Endothelial cell of umbilical vein (primary cell): ENCODE data around the gene CYP2F1. TPM values are rescaled to one million over a fixed set of nuclear protein-coding genes. Genes with fewer than 3 reads are reported as not detected.
"Not testable (repeated sequence)": the region's sequence is repeated elsewhere in the genome, so short reads cannot be mapped to it uniquely, and the experiment has no call there.

Experiments
- BruUV-seq: library from RNA; stranded (reverse); fragments of 400-500 nt; replicated peaks from 2 replicates; lab custom pipeline; 2021; lab: Mats Ljungman, UMichigan
- CTCF ChIA-PET: fragments of 300-600, 350-600 bp; sonication (Branson Sonifier 250); formaldehyde crosslinking; loops from one replicate; lab custom pipeline; 2021; ENCODE audit warnings: antibody characterized with exemption, inconsistent platforms; lab: Charles Lee
- POLR2A ChIA-PET: fragments of 300-600, 350-600 bp; sonication (Branson Sonifier 250); formaldehyde crosslinking; loops from one replicate; lab custom pipeline; 2021; ENCODE audit warnings: antibody characterized with exemption, inconsistent platforms; lab: Charles Lee
- DNase-seq: peaks from one replicate; pipeline ENCODE4 v3.0.0-alpha.2; 2011; ENCODE audit warnings: low read depth, low spot score
- FAIRE-seq: peaks from 2 replicates; lab custom pipeline; 2011; peaks lifted over from hg19 to GRCh38; lab: Jason Lieb, UNC
- H2AFZ ChIP-seq: 2 replicates; pipeline ENCODE4 v1.6.0; 2012; ENCODE audit warnings: low read depth, low read length, control low read depth, inconsistent platforms
- H3K27ac ChIP-seq: 2 replicates; pipeline ENCODE4 v1.5.1; 2011; ENCODE audit warnings: low read depth, mild to moderate bottlenecking, control low read depth, low read length, moderate library complexity; ENCODE audit not compliant: insufficient read depth
- H3K27me3 ChIP-seq, 2 experiments: 2 replicates each; pipeline versions ENCODE4 v1.6.0 to v1.6.1; 2011; ENCODE audit warnings: low read length in 2 of 2, mixed read lengths in 1 of 2; ENCODE audit not compliant: control insufficient read depth in 2 of 2, insufficient read depth in 2 of 2
- H3K36me3 ChIP-seq, 2 experiments: 2 replicates in 1 of 2; 3 replicates in 1 of 2; pipeline ENCODE4 v1.5.1; 2011; ENCODE audit warnings: low read length in 2 of 2, mild to moderate bottlenecking in 1 of 2, moderate library complexity in 1 of 2; ENCODE audit not compliant: control insufficient read depth in 2 of 2, insufficient read depth in 2 of 2; ENCODE audit errors: extremely low read depth in 1 of 2
- H3K4me1 ChIP-seq: 3 replicates; pipeline ENCODE4 v1.5.1; 2011; ENCODE audit warnings: mild to moderate bottlenecking, low read length; ENCODE audit not compliant: control insufficient read depth, insufficient read depth; ENCODE audit errors: extremely low read depth
- H3K4me2 ChIP-seq: 2 replicates; pipeline ENCODE4 v1.6.1; 2011; ENCODE audit warnings: low read length, control low read depth, mixed read lengths; ENCODE audit not compliant: insufficient read depth
- H3K4me3 ChIP-seq, 3 experiments: fragments of 200-600 bp in 1 of 3; sonication (generic), shearing (Covaris generic) in 1 of 3; replicated peaks in 1 of 3; 2 replicates each; pipeline ENCODE4 v1.5.1; 2011 to 2016; ENCODE audit warnings: control low read depth in 3 of 3, low read length in 3 of 3, mild to moderate bottlenecking in 2 of 3, inconsistent platforms in 1 of 3, low read depth in 1 of 3, moderate library complexity in 1 of 3; ENCODE audit not compliant: insufficient read depth in 1 of 3
- H3K79me2 ChIP-seq: 2 replicates; pipeline ENCODE4 v1.6.0; 2012; ENCODE audit warnings: low read length, inconsistent platforms; ENCODE audit not compliant: control insufficient read depth, insufficient read depth
- H3K9ac ChIP-seq: replicated peaks from 2 replicates; pipeline ENCODE3; 2011; ENCODE audit warnings: low read length, control low read depth; ENCODE audit not compliant: insufficient read depth; ENCODE audit errors: extremely low read depth
- H3K9me1 ChIP-seq: replicated peaks from 3 replicates; pipeline ENCODE4 v1.6.0; 2011; ENCODE audit warnings: mild to moderate bottlenecking, low read length; ENCODE audit not compliant: control insufficient read depth, insufficient read depth; ENCODE audit errors: extremely low read depth
- H3K9me3 ChIP-seq: replicated peaks from 2 replicates; pipeline ENCODE4 v1.5.1; 2012; ENCODE audit warnings: low read length, inconsistent platforms; ENCODE audit not compliant: control insufficient read depth, insufficient read depth
- H4K20me1 ChIP-seq: replicated peaks from 2 replicates; pipeline ENCODE3; 2011; ENCODE audit warnings: mild to moderate bottlenecking, low read length; ENCODE audit not compliant: control insufficient read depth, insufficient read depth; ENCODE audit errors: extremely low read depth
- CTCF ChIP-seq, 2 donors: IDR thresholded peaks; 1 replicate in 1 of 2; 2 replicates in 1 of 2; pipeline ENCODE4 v1.5.1; 2011; ENCODE audit warnings: low read length in 2 of 2, mild to moderate bottlenecking in 2 of 2, moderate library complexity in 2 of 2, control low read depth in 1 of 2, inconsistent platforms in 1 of 2, low read depth in 1 of 2; ENCODE audit not compliant: insufficient read depth in 1 of 2; ENCODE audit errors: extremely low read depth in 1 of 2
- EZH2 ChIP-seq: IDR thresholded peaks from 2 replicates; pipeline ENCODE4 v1.6.1; 2012; ENCODE audit warnings: borderline replicate concordance, low read depth, mild to moderate bottlenecking, moderate library complexity, low read length, inconsistent platforms; ENCODE audit not compliant: severe bottlenecking
- GATA2 ChIP-seq: IDR thresholded peaks from 2 replicates; pipeline ENCODE4 v1.7.0; 2011; ENCODE audit warnings: low read depth, mild to moderate bottlenecking, moderate library complexity, mixed read lengths, low read length; ENCODE audit not compliant: insufficient read length, insufficient read depth
- JUN ChIP-seq: IDR thresholded peaks from 2 replicates; pipeline ENCODE4 v1.6.1; 2011; ENCODE audit warnings: borderline replicate concordance, low read depth; ENCODE audit not compliant: insufficient read length, insufficient read depth
- MAX ChIP-seq: IDR thresholded peaks from 2 replicates; pipeline ENCODE4 v1.6.1; 2011; ENCODE audit not compliant: insufficient read depth, insufficient read length
- POLR2A ChIP-seq: IDR thresholded peaks from 2 replicates; pipeline ENCODE4 v1.6.1; 2012; ENCODE audit warnings: low read depth, mild to moderate bottlenecking, control low read depth, low read length
- dilution Hi-C: fragments of 300-500 bp; cut with MboI; formaldehyde crosslinking; loops from one replicate; pipeline ENCODE4 v1.15.0; 2019; ENCODE audit warnings: low sequenced_read_pairs; ENCODE audit not compliant: extremely low pct_ligation_motif_present
- intact Hi-C: fragments of 100-400 bp; cut with micrococcal nuclease; formaldehyde crosslinking; loops from one replicate; pipeline ENCODE4 v1.10.0; 2022
- polyA plus RNA-seq, 4 experiments: library from polyadenylated mRNA; depleted of rRNA in 3 of 4; stranded (reverse) in 3 of 4; unstranded in 1 of 4; fragments of >200 nt; gene quantifications; 2 replicates each; pipeline versions ENCODE4 v1.2.1 to v1.2.3, GENCODE V29; 2011 to 2012; ENCODE audit warnings: missing spikeins in 1 of 4
- total RNA-seq: library from RNA; stranded (reverse); gene quantifications from 2 replicates; pipeline ENCODE4 v1.2.3, GENCODE V29; 2021

CYP2F1 gene
- total and polyA plus RNA-seq, 2 donors (not counting 3 experiments of a cell fraction or from before 2014, with no cell fraction given) = not detected

GRCh38 chr19:41116261-41116660 lies 2.0 kb downstream of the CYP2F1 start:
- Histone ChIP-seq H2AFZ (no peak overlapping the region), H3K27ac (no peak overlapping the region), H3K9me1 (no peaks in the 10 kb centered on the region), H3K9me3 (no peaks in the 10 kb centered on the region), H3K27me3 (peaks cover 0 to 2% of the 10 kb centered on the region in 2 experiments), H3K36me3 (no peaks in the 10 kb centered on the region), H3K4me1 (no peaks in the 10 kb centered on the region), H3K9ac (no peak overlapping the region), H3K4me2 (no peak overlapping the region), H3K4me3 (no peak overlapping the region), H4K20me1 (no peaks in the 10 kb centered on the region), H3K79me2 (no peaks in the 10 kb centered on the region)
- intact Hi-C loops (no loop called here), dilution Hi-C loops (no loop called here)
- POLR2A ChIA-PET = no interaction called here
- DNase-seq = no peak
- BruUV-seq = no TSS peak
- CTCF ChIA-PET = no interaction called here
- no peak for TF ChIP-seq EZH2
- no peak for TF ChIP-seq POLR2A
- TF ChIP-seq JUN = no peak
- no peak for TF ChIP-seq CTCF (IDR thresholded peaks at IDR 0.05; ENCODE audit: extremely low read depth in 1 of 2, insufficient read depth in 1 of 2, low read depth in 1 of 2, low read length in 2 of 2)
- TF ChIP-seq MAX = no peak
- TF ChIP-seq GATA2 = no peak
- no peak for FAIRE-seq

GRCh38 chr19:41120929-41121911 lies 7.0 kb downstream of the CYP2F1 start:
- H3K27ac ChIP-seq, H4K20me1 ChIP-seq, H3K4me2 ChIP-seq, BruUV-seq, intact Hi-C loops, H2AFZ ChIP-seq, H3K9me3 ChIP-seq, H3K27me3 ChIP-seq, DNase-seq, H3K79me2 ChIP-seq, H3K4me1 ChIP-seq, FAIRE-seq, H3K9me1 ChIP-seq, H3K36me3 ChIP-seq, dilution Hi-C loops, H3K4me3 ChIP-seq, H3K9ac ChIP-seq: not testable (repeated sequence)
- ChIA-PET CTCF (interaction anchor here (0.7 to 1.3 kb wide), 2 partner anchors 12 to 23 kb away, joined by 3 to 4 read pairs; no protein-coding TSS in a partner anchor), POLR2A (interaction anchor here (0.6 kb wide), 1 partner anchor 10 kb away, joined by 3 read pairs; no protein-coding TSS in a partner anchor)

- H3K79me2 ChIP-seq, H3K4me3 ChIP-seq, BruUV-seq, H2AFZ ChIP-seq, H3K27ac ChIP-seq, H3K9ac ChIP-seq, intact Hi-C loops, H3K36me3 ChIP-seq, H3K4me1 ChIP-seq, H3K27me3 ChIP-seq, H3K9me1 ChIP-seq, FAIRE-seq, dilution Hi-C loops, DNase-seq, POLR2A ChIA-PET, H3K4me2 ChIP-seq, H3K9me3 ChIP-seq, H4K20me1 ChIP-seq: not testable (repeated sequence)
- CTCF ChIA-PET = interaction anchor here (2.6 kb wide), 1 partner anchor 22 kb away, joined by 9 read pairs; no protein-coding TSS in a partner anchor
Measured at GRCh38 chr19:41122846-41123245, 8.6 kb downstream of the CYP2F1 start.
